ENCODE results near the gene CHMP2A.
A peak's percentile ranks its signal among the peaks of the same experiment; 100 is the strongest.

The CHMP2A gene

DNA sequence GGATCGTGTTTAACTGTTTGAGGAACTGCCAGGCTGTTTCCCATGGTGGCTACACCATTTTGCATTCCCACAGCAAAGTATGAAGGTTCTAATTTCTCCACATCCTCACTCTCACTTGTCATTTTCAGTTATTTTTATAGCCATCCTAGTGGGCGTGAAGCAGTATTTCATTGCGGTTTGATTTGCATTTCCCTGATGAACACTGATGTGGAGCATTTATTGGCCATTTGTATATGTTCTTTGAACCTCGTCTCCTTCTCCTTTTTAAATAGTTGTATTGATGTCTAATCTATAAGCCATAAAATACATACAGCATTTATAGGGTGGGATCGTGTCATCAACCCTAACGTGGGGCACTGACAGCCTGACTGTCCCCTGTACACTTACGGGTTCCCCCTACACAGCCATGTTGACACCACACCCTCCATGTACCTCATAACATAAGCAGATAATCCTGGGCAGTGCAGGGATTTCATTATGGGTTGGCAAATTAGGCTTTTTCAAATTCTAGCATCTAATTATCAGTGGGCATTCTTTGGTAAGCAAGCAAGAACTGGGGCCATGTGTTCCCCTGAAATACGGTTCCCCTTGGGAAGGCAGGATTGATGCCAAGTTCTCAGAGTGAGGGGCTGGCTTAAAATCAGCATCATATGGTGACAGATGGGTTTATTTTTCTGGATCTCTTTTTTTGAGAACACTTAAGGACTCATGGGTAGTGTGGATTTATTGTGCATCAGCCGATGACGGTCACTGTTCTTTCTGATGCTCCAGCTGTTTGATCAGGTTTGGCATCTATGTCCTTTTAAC lies 23.7 kb downstream of the CHMP2A start:
- H3K4me3 ChIP-seq (ENCODE audit: low read depth, low read length), result no peak overlapping the region
- DNase-seq (ENCODE audit: low read depth, low spot score), result no peak
- TF ChIP-seq, protein P1, sequence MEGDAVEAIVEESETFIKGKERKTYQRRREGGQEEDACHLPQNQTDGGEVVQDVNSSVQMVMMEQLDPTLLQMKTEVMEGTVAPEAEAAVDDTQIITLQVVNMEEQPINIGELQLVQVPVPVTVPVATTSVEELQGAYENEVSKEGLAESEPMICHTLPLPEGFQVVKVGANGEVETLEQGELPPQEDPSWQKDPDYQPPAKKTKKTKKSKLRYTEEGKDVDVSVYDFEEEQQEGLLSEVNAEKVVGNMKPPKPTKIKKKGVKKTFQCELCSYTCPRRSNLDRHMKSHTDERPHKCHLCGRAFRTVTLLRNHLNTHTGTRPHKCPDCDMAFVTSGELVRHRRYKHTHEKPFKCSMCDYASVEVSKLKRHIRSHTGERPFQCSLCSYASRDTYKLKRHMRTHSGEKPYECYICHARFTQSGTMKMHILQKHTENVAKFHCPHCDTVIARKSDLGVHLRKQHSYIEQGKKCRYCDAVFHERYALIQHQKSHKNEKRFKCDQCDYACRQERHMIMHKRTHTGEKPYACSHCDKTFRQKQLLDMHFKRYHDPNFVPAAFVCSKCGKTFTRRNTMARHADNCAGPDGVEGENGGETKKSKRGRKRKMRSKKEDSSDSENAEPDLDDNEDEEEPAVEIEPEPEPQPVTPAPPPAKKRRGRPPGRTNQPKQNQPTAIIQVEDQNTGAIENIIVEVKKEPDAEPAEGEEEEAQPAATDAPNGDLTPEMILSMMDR (IDR thresholded peaks at IDR 0.05; ENCODE audit: low read depth, low read length), result no peak
- in situ Hi-C loops (cut with HindIII; ENCODE audit: low sequenced_read_pairs), result no loop called here

DNA sequence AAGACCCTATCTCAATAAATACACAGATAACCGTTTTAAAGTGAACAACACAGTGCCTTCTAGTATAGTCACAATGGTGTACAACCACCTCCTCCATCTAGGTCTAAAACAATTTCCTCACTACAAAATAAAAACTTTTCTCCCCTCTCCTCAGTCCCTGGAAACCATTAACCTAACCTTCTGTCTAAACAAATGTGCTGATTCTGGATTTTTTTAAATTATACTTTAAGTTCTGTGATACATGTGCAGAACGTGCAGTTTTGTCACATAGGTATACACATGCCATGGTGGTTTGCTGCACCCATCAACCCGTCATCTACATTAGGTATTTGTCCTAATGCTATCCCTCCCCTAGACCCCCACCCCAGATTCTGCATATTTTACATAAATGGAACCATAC lies 25.5 kb downstream of the CHMP2A start:
- TF ChIP-seq, protein P1 (IDR thresholded peaks at IDR 0.05; ENCODE audit: low read depth, low read length), result no peak
- no peak overlapping the region for H3K4me3 ChIP-seq (ENCODE audit: low read depth, low read length)
- in situ Hi-C loops (cut with HindIII; ENCODE audit: low sequenced_read_pairs), result no loop called here
- no peak for DNase-seq (ENCODE audit: low read depth, low spot score)

DNA sequence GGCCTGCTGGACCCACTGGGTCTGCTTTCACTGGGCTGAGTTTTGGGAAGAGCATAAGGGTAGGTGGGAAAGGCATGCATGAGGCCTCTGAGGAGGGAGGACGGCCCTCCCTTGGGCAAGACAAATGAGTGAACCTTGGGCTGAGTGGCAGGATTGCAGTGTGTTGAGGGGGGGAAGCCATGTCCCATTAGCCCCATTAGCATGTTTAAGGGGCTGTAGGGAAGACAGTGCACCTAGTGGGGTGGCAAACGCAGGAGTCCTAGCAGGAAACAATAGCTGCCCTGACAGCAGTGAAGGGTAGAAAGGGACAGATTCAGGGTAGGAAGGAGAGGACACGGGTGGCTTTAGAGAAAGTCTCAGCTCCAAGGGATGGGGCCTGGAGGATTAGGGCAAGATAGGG lies 32.2 kb downstream of the CHMP2A start:
- in situ Hi-C loops (cut with HindIII; ENCODE audit: low sequenced_read_pairs), result no loop called here
- DNase-seq (ENCODE audit: low read depth, low spot score), result no peak
- H3K4me3 ChIP-seq (ENCODE audit: low read depth, low read length), result no peak overlapping the region
- TF ChIP-seq, protein P1 (IDR thresholded peaks at IDR 0.05; ENCODE audit: low read depth, low read length), result no peak

DNA sequence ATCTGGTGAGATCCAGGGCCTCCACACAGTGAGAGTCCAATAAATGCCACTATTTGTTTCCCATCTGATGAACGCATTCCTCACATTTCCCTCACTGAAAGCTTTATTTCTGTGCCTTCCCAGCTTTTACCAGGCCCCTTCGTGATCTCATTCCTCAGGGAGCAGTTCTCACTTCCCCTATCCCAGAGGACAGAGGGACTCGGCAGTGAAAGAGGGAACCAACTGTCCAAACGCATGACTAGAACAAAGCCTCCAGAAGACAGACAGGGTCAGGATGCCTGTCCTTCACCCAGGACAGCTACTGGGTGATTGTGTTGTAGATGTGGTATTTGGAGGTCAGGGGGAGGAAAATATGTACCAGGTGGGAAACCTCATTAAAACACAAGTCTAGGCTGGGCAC lies 33.3 kb downstream of the CHMP2A start:
- in situ Hi-C loops (cut with HindIII; ENCODE audit: low sequenced_read_pairs), result no loop called here
- no peak overlapping the region for H3K4me3 ChIP-seq (ENCODE audit: low read depth, low read length)
- no peak for DNase-seq (ENCODE audit: low read depth, low spot score)
- TF ChIP-seq, protein P1 (IDR thresholded peaks at IDR 0.05; ENCODE audit: low read depth, low read length), result no peak

DNA sequence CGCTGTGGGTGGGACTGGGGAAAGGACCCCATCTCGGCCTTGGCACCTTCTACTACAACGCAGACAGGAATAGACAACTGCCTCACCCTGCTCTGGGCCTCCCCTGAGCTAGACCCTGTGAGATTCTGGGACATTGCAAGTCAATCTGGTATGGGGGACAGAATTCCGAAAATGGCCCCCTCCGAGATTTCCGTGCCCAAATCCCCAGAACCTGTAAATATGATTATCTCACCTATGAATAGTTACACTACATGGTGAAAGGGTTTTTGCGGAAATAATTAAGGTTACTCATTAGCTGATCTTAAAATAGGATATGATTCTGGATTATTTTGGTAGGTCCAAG lies 34.7 kb downstream of the CHMP2A start:
- H3K4me3 ChIP-seq (ENCODE audit: low read depth, low read length), result peak overlapping the region; percentile 81
- in situ Hi-C loops (cut with HindIII; ENCODE audit: low sequenced_read_pairs), result no loop called here
- DNase-seq (ENCODE audit: low read depth, low spot score), result no peak
- TF ChIP-seq, protein P1 (IDR thresholded peaks at IDR 0.05; ENCODE audit: low read depth, low read length), result no peak

DNA sequence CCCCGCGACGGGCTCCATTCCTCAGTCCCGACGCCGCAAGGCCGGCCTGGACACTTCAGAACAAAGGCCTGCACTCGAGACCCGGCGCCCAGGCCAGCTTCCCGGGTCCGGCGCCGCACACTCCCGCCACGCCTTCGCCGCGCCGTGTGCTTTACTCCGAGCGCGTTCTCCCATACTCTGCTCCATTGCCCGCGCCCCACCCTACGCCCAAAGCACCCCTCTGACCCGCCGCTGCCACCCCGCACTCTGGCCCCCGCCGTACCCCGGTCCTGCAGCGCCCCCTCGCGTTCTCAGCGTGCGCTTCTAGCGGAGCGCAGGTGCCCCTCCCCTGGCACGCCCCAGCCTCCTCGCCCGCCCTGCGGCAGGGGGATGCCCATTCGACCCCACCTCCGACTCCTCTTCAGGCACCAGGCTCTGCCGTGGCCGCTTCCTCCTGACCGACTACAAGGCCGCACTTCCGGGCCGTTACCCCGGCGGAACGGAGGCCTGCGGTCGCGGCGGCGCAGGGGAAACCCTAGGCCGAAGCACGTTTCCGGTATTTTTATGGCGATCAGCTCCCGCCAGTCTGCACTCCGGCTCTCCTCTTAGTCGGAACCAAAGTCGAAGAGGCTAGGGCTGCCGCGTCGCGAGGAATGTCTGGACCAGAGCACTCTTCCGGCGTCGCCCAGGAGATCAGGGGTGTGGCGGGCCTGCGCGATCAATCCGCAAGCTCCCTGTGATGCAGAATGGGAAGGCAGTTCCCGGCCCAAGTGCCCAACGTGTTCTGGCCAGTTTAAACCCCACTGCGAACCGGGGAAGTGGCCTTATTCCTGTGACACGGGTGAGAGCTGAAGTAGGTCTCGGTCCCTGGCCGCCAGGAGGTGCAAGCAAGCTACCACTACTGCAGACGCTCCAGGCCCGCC lies 35.3 kb downstream of the CHMP2A start, which contains the start of gene ZBTB45:
ZBTB45 (minus strand) TSS at position 456 of the 902 bp plus-strand sequence. CDS start 2,137 bp downstream, outside the sequence.
- in situ Hi-C loops (cut with HindIII; ENCODE audit: low sequenced_read_pairs), result no loop called here
- TF ChIP-seq, protein P1 (IDR thresholded peaks at IDR 0.05; ENCODE audit: low read depth, low read length), result peak; percentile 74
- peak within 1 kb of the TSS; percentile 81 for H3K4me3 ChIP-seq (ENCODE audit: low read depth, low read length)
- DNase-seq (ENCODE audit: low read depth, low spot score), result peak; percentile 98
